Fibroblast of lung (primary cell): ENCODE data around the gene PGM2L1.

Source experiments
- CTCF ChIP-seq, 2 donors: IDR thresholded peaks in 1 of 2; conservative IDR thresholded peaks in 1 of 2; 1 replicate in 1 of 2; 2 replicates in 1 of 2; pipeline ENCODE4 v1.5.1; 2011 to 2012; ENCODE audit warnings: low read length in 2 of 2, control low read depth in 1 of 2, inconsistent platforms in 1 of 2, low read depth in 1 of 2, mild to moderate bottlenecking in 1 of 2
- EZH2 ChIP-seq: IDR thresholded peaks from 2 replicates; pipeline ENCODE4 v1.5.1; 2012; ENCODE audit warnings: low read length, control low read depth, mild to moderate bottlenecking; ENCODE audit errors: missing control alignments

- TF ChIP-seq CTCF (conservative IDR thresholded peaks at IDR 0.05 in 1 of 2, IDR thresholded peaks at IDR 0.05 in 1 of 2; ENCODE audit: low read depth in 1 of 2, low read length in 2 of 2) (no peak), EZH2 (no peak)
Measured at GRCh38 chr11:74306435-74307175, 91.6 kb downstream of the PGM2L1 start.
